ENCODE data around the gene FOXA2. TPM values are rescaled to one million over a fixed set of nuclear protein-coding genes. Genes with fewer than 3 reads are reported as not detected.

The FOXA2 gene
- total RNA-seq, 1 experiment from 2014 or later, result 28.0 TPM

DNA sequence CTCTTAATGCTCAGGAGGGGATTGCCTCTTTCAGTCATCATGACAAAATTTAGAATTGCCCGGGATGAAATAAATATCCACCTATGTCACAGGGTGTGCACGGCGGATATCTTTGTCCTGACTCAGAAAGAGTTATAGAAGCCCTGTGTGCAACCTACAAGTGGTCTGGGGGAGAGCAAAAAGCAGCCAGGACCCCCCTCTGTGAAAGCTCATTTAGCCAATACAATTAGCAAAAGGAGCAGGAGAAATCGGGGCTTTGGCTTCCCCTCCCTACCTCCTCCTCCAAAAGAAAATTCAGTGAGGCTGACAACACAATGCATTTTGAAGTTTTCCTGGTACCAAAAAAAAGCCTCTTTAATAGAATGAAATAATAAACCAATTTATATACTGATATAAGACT is 21.8 kb downstream of the FOXA2 start:
- intact Hi-C loops (cut with micrococcal nuclease; ENCODE audit: unreplicated experiment), result no loop called here
- ChIA-PET POLR2A (no interaction called here), CTCF (no interaction called here)
- Histone ChIP-seq H3K27ac (ENCODE audit: low read length) (no peak overlapping the region), H3K27me3 (ENCODE audit: control insufficient read depth, insufficient read depth, low read length) (no peaks in the 10 kb centered on the region), H3K36me3 (ENCODE audit: control insufficient read depth, insufficient read depth, low read length) (0 out of 2 replicates have a peak, but pooled peaks cover 3% of the 10 kb centered on the region), H3K4me3 (ENCODE audit: low read depth in 2 of 2, low read length in 2 of 2) (no peak overlapping the region), H3K9me3 (ENCODE audit: control insufficient read depth, insufficient read depth, low read depth, low read length) (no peaks in the 10 kb centered on the region), H3K4me1 (ENCODE audit: control insufficient read depth, insufficient read depth, low read length) (0 out of 2 replicates have a peak, but pooled peaks cover 6% of the 10 kb centered on the region)
- no peak for ATAC-seq
- TF ChIP-seq CTCF (IDR thresholded peaks at IDR 0.05), result no peak
- TF ChIP-seq REST (IDR thresholded peaks at IDR 0.05; ENCODE audit: insufficient read depth in 1 of 2, low read depth in 2 of 2, low read length in 1 of 2), result no peak
- TF ChIP-seq SIN3A (IDR thresholded peaks at IDR 0.05; ENCODE audit: borderline replicate concordance, insufficient read depth, low read depth, low read length), result no peak
- no peak for TF ChIP-seq POLR2AphosphoS5 (IDR thresholded peaks at IDR 0.05; ENCODE audit: low read depth, low read length)
- TF ChIP-seq TCF7L2 (IDR thresholded peaks at IDR 0.05; ENCODE audit: low read depth, low read length), result no peak
- no TSS peak for BruUV-seq (replicated peaks)
- in situ Hi-C loops (cut with HindIII; ENCODE audit: low pct_unique_long_range_greater_than_20kb, low sequenced_read_pairs), result no loop called here
- DNase-seq (ENCODE audit: low read depth, low spot score), result no peak

DNA sequence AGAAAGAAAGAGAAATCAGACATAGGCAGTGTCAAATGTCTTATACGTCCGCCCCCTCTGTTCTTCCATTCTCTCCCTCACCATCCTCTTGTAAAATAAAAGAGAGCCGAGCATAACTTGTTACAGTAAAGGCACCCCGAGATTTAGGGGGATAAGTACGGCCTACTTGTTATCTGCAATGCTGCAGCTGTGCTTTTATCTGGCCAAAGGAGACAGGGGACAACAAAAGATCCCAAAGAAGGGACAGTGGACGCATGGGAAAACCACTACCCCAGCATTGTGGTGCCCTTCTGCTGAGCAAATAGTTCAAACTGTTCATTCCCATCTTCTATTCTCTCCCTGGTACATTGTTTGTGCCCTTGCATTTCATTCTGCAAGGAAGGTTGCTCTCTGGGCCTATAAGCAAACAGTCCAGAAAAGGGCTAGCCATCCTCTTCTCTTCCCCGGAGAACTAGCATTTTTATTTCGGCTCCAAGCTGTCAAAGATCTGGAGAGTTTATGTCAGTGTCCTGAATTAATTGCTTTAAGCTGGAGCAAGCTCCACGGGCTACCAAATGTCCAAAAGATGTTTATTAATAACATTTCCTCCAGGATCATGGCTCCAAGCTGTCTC is 22.3 kb downstream of the FOXA2 start:
- ChIA-PET POLR2A (no interaction called here), CTCF (no interaction called here)
- 0 out of 2 replicates have a peak, but pooled peaks cover 5% of the 10 kb centered on the region for H3K4me1 ChIP-seq (ENCODE audit: control insufficient read depth, insufficient read depth, low read length)
- BruUV-seq (replicated peaks), result no TSS peak
- intact Hi-C loops (cut with micrococcal nuclease; ENCODE audit: unreplicated experiment) (no loop called here), in situ Hi-C loops (cut with HindIII; ENCODE audit: low pct_unique_long_range_greater_than_20kb, low sequenced_read_pairs) (no loop called here)
- no peaks in the 10 kb centered on the region for H3K9me3 ChIP-seq (ENCODE audit: control insufficient read depth, insufficient read depth, low read depth, low read length)
- ATAC-seq (no peak), DNase-seq (ENCODE audit: low read depth, low spot score) (no peak)
- TF ChIP-seq POLR2AphosphoS5 (IDR thresholded peaks at IDR 0.05; ENCODE audit: low read depth, low read length), result no peak
- TF ChIP-seq REST (IDR thresholded peaks at IDR 0.05; ENCODE audit: insufficient read depth in 1 of 2, low read depth in 2 of 2, low read length in 1 of 2), result no peak
- TF ChIP-seq TCF7L2 (IDR thresholded peaks at IDR 0.05; ENCODE audit: low read depth, low read length), result no peak
- no peak for TF ChIP-seq CTCF (IDR thresholded peaks at IDR 0.05)
- TF ChIP-seq SIN3A (IDR thresholded peaks at IDR 0.05; ENCODE audit: borderline replicate concordance, insufficient read depth, low read depth, low read length), result no peak
- H3K36me3 ChIP-seq (ENCODE audit: control insufficient read depth, insufficient read depth, low read length), result 0 out of 2 replicates have a peak, but pooled peaks cover 3% of the 10 kb centered on the region
- no peaks in the 10 kb centered on the region for H3K27me3 ChIP-seq (ENCODE audit: control insufficient read depth, insufficient read depth, low read length)
- H3K4me3 ChIP-seq (ENCODE audit: low read depth in 2 of 2, low read length in 2 of 2), result no peak overlapping the region
- no peak overlapping the region for H3K27ac ChIP-seq (ENCODE audit: low read length)

Measured in Panc1 (cell line).